DMS79 (cell line): ENCODE measurements around the gene CD82.

Experiments used
- DNase-seq: peaks from one replicate; lab custom pipeline; 2025; lab: John Stamatoyannopoulos, UW

CD82 gene

GRCh38 chr11:44577231-44577830 lies 11.9 kb downstream of the CD82 start:
- DNase-seq = no peak

- DNase-seq = no peak
Measured at GRCh38 chr11:44578279-44578678, 12.8 kb downstream of the CD82 start.

- no peak for DNase-seq
Measured at GRCh38 chr11:44579302-44579761, 13.9 kb downstream of the CD82 start.

- no peak for DNase-seq
Measured at GRCh38 chr11:44580701-44581100, 15.2 kb downstream of the CD82 start.

GRCh38 chr11:44581246-44581645 lies 15.8 kb downstream of the CD82 start:
- DNase-seq = no peak

- DNase-seq = no peak
Measured at GRCh38 chr11:44582641-44583352, 17.3 kb downstream of the CD82 start.

- DNase-seq = no peak
Measured at GRCh38 chr11:44583353-44583669, 17.8 kb downstream of the CD82 start.

GRCh38 chr11:44585421-44585820 lies 20.0 kb downstream of the CD82 start:
- no peak for DNase-seq

GRCh38 chr11:44589301-44589700 lies 23.8 kb downstream of the CD82 start:
- no peak for DNase-seq

- no peak for DNase-seq
Measured at GRCh38 chr11:44590769-44591168, 25.3 kb downstream of the CD82 start.

GRCh38 chr11:44591557-44591956 lies 26.1 kb downstream of the CD82 start:
- DNase-seq = no peak

GRCh38 chr11:44592125-44592940 lies 26.9 kb downstream of the CD82 start:
- no peak for DNase-seq

- DNase-seq = no peak
Measured at GRCh38 chr11:44593251-44593650, 27.8 kb downstream of the CD82 start.

GRCh38 chr11:44595006-44595405 lies 29.5 kb downstream of the CD82 start:
- no peak for DNase-seq

GRCh38 chr11:44595964-44596381 lies 30.5 kb downstream of the CD82 start:
- no peak for DNase-seq

GRCh38 chr11:44596525-44597276 lies 31.2 kb downstream of the CD82 start:
- DNase-seq = peak; percentile 55

- no peak for DNase-seq
Measured at GRCh38 chr11:44597358-44598012, 32.0 kb downstream of the CD82 start.

- no peak for DNase-seq
Measured at GRCh38 chr11:44598831-44599230, 33.4 kb downstream of the CD82 start.

GRCh38 chr11:44600261-44600660 lies 34.8 kb downstream of the CD82 start:
- no peak for DNase-seq

GRCh38 chr11:44600839-44601383 lies 35.4 kb downstream of the CD82 start:
- no peak for DNase-seq
